Measurements from ENCODE around the gene RARB. TPM values are rescaled to one million over a fixed set of nuclear protein-coding genes. Genes with fewer than 3 reads are reported as not detected.

The RARB gene
- total and polyA plus RNA-seq, 2 experiments from 2014 or later, result 0.14 to 0.42 TPM

DNA sequence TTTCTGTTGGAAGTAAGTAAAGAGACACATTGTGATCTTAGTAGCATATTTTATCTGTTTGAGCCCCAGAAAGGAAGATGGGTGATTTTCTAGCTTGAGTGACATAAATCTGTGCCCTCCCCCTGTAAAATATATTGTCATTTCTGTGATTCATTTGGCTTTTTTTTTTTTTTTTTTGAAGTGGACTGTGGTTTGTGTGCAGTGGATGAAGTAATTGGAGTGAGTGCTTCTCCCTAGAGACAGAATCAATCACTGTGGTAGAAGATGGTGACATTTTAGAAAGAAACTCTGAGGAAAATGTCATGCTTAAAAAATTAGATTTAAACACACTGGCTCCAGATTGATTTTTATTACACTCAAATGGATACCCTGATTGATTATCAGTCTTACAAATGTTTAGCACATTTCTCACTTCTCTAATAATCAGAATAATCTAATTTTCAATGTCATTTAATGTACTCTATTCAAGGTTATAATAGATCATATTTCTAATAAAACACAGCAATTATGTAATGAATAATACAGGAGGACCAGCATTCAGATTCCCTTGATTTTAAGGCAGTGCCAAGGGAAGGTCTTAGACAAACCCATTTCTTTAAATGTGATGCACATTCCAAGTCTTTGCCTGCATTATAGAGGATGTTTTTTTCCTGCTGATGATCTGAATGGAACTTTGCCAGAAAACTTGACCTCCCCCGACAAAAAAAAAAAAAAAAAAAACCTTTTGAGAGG, 120.0 kb downstream of the RARB start:
- H3K36me3 Mint-ChIP-seq (ENCODE audit: low read depth), result no peaks in the 10 kb centered on the region
- H3K4me3 ChIP-seq, result no peak overlapping the region

DNA sequence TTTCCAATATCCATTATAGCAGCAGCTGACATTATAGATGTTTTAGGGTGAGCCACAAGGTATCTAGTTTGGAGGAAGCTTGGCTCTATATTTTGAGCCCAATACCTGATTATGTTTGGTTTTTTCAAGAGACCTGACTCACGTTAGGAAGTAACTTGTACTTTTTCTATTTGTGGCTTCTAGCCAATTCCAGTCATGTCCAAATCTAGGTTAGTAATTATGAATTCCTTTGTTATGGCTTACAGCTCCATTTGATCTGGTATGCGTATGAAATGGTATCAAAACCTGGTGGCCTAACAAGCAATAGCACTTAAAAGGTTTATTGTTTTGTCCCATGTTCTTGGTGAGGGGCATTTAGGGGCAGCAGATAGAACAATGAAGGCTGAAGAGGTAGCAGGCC, 120.8 kb downstream of the RARB start:
- no peaks in the 10 kb centered on the region for H3F3A ChIP-seq (replicated peaks; ENCODE audit: low read depth)
- H3K79me2 ChIP-seq (replicated peaks; ENCODE audit: insufficient read depth), result no peaks in the 10 kb centered on the region
- H3K4me3 ChIP-seq, result no peak overlapping the region
- no peak overlapping the region for H3K4me2 ChIP-seq
- no peaks in the 10 kb centered on the region for H3K36me3 ChIP-seq (ENCODE audit: insufficient read depth)
- peaks cover 9% of the 10 kb centered on the region; the same call in 1 of the 2 replicates for H3K9me2 ChIP-seq (ENCODE audit: insufficient read depth)
- no peak for DNase-seq (ENCODE audit: low spot score)
- peaks cover 3% of the 10 kb centered on the region; the same call in 2 of the 3 replicates for H3K9me3 Mint-ChIP-seq
- H3K4me1 Mint-ChIP-seq, result peaks cover 4% of the 10 kb centered on the region; the same call in 2 of the 3 replicates
- H3K36me3 Mint-ChIP-seq (ENCODE audit: low read depth), result no peaks in the 10 kb centered on the region
- H3K27me3 ChIP-seq (ENCODE audit: insufficient read depth), result no peaks in the 10 kb centered on the region
- H3K4me3 Mint-ChIP-seq, result no peak overlapping the region
- H3K27ac ChIP-seq (ENCODE audit: low read depth), result no peak overlapping the region
- no peak for ATAC-seq
- no peaks in the 10 kb centered on the region for H3K4me1 ChIP-seq (ENCODE audit: insufficient read depth)
- H4K20me1 ChIP-seq (replicated peaks; ENCODE audit: insufficient read depth), result no peaks in the 10 kb centered on the region
- no peak overlapping the region for H3K27ac Mint-ChIP-seq
- H3K27me3 Mint-ChIP-seq (ENCODE audit: insufficient read depth, low read depth, poor library complexity), result no peaks in the 10 kb centered on the region
- no peak overlapping the region for H2AFZ ChIP-seq
- TF ChIP-seq NANOG (IDR thresholded peaks at IDR 0.05; ENCODE audit: borderline replicate concordance), result no peak
- TF ChIP-seq STAT1 (IDR thresholded peaks at IDR 0.05; ENCODE audit: unreplicated experiment), result no peak
- no peak for TF ChIP-seq EZH2phosphoT487 (IDR thresholded peaks at IDR 0.05; ENCODE audit: unreplicated experiment)
- TF ChIP-seq, protein P1, sequence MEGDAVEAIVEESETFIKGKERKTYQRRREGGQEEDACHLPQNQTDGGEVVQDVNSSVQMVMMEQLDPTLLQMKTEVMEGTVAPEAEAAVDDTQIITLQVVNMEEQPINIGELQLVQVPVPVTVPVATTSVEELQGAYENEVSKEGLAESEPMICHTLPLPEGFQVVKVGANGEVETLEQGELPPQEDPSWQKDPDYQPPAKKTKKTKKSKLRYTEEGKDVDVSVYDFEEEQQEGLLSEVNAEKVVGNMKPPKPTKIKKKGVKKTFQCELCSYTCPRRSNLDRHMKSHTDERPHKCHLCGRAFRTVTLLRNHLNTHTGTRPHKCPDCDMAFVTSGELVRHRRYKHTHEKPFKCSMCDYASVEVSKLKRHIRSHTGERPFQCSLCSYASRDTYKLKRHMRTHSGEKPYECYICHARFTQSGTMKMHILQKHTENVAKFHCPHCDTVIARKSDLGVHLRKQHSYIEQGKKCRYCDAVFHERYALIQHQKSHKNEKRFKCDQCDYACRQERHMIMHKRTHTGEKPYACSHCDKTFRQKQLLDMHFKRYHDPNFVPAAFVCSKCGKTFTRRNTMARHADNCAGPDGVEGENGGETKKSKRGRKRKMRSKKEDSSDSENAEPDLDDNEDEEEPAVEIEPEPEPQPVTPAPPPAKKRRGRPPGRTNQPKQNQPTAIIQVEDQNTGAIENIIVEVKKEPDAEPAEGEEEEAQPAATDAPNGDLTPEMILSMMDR (conservative IDR thresholded peaks at IDR 0.05; ENCODE audit: low read depth in 2 of 2), result no peak
- TF ChIP-seq, protein P2, sequence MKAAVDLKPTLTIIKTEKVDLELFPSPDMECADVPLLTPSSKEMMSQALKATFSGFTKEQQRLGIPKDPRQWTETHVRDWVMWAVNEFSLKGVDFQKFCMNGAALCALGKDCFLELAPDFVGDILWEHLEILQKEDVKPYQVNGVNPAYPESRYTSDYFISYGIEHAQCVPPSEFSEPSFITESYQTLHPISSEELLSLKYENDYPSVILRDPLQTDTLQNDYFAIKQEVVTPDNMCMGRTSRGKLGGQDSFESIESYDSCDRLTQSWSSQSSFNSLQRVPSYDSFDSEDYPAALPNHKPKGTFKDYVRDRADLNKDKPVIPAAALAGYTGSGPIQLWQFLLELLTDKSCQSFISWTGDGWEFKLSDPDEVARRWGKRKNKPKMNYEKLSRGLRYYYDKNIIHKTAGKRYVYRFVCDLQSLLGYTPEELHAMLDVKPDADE (IDR thresholded peaks at IDR 0.05), result no peak
- no peak for TF ChIP-seq ZNF114 (CRISPR knock-in tag; IDR thresholded peaks at IDR 0.05)
- TF ChIP-seq, protein P3, sequence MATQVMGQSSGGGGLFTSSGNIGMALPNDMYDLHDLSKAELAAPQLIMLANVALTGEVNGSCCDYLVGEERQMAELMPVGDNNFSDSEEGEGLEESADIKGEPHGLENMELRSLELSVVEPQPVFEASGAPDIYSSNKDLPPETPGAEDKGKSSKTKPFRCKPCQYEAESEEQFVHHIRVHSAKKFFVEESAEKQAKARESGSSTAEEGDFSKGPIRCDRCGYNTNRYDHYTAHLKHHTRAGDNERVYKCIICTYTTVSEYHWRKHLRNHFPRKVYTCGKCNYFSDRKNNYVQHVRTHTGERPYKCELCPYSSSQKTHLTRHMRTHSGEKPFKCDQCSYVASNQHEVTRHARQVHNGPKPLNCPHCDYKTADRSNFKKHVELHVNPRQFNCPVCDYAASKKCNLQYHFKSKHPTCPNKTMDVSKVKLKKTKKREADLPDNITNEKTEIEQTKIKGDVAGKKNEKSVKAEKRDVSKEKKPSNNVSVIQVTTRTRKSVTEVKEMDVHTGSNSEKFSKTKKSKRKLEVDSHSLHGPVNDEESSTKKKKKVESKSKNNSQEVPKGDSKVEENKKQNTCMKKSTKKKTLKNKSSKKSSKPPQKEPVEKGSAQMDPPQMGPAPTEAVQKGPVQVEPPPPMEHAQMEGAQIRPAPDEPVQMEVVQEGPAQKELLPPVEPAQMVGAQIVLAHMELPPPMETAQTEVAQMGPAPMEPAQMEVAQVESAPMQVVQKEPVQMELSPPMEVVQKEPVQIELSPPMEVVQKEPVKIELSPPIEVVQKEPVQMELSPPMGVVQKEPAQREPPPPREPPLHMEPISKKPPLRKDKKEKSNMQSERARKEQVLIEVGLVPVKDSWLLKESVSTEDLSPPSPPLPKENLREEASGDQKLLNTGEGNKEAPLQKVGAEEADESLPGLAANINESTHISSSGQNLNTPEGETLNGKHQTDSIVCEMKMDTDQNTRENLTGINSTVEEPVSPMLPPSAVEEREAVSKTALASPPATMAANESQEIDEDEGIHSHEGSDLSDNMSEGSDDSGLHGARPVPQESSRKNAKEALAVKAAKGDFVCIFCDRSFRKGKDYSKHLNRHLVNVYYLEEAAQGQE (IDR thresholded peaks at IDR 0.05; ENCODE audit: unreplicated experiment), result no peak
- TF ChIP-seq CREB1 (CRISPR knock-in tag; IDR thresholded peaks at IDR 0.05; ENCODE audit: low read depth), result no peak
- TF ChIP-seq EZH2 (IDR thresholded peaks at IDR 0.05; ENCODE audit: low read depth, unreplicated experiment), result no peak
- no peak for TF ChIP-seq POLR2AphosphoS5 (IDR thresholded peaks at IDR 0.05; ENCODE audit: low read depth)

More for the DNA sequence above, 120.0 kb downstream of the RARB start:
- Histone ChIP-seq H2AFZ (no peak overlapping the region), H3K36me3 (ENCODE audit: insufficient read depth) (no peaks in the 10 kb centered on the region), H3K79me2 (replicated peaks; ENCODE audit: insufficient read depth) (no peaks in the 10 kb centered on the region), H3K4me1 (ENCODE audit: insufficient read depth) (no peaks in the 10 kb centered on the region), H3K9me2 (ENCODE audit: insufficient read depth) (peaks cover 9% of the 10 kb centered on the region; the same call in 1 of the 2 replicates), H4K20me1 (replicated peaks; ENCODE audit: insufficient read depth) (no peaks in the 10 kb centered on the region), H3F3A (replicated peaks; ENCODE audit: low read depth) (no peaks in the 10 kb centered on the region), H3K27ac (ENCODE audit: low read depth) (no peak overlapping the region), H3K27me3 (ENCODE audit: insufficient read depth) (no peaks in the 10 kb centered on the region), H3K4me2 (no peak overlapping the region)
- no peak for ATAC-seq
- DNase-seq (ENCODE audit: low spot score), result no peak
- Mint-ChIP-seq H3K4me3 (no peak overlapping the region), H3K27me3 (ENCODE audit: insufficient read depth, low read depth, poor library complexity) (no peaks in the 10 kb centered on the region), H3K27ac (no peak overlapping the region), H3K9me3 (peaks cover 6% of the 10 kb centered on the region; the same call in 2 of the 3 replicates), H3K4me1 (no peaks in the 10 kb centered on the region)
- TF ChIP-seq STAT1 (IDR thresholded peaks at IDR 0.05; ENCODE audit: unreplicated experiment), result no peak

All from GM23338 (cell line).